ENCODE measurements around the gene SPRN. TPM values are rescaled to one million over a fixed set of nuclear protein-coding genes. Genes with fewer than 3 reads are reported as not detected.
"Not testable (repeated sequence)": the region's sequence is repeated elsewhere in the genome, so short reads cannot be mapped to it uniquely, and the experiment has no call there.

The SPRN gene, protein sequence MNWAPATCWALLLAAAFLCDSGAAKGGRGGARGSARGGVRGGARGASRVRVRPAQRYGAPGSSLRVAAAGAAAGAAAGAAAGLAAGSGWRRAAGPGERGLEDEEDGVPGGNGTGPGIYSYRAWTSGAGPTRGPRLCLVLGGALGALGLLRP
- polyA plus RNA-seq (2011; rRNA removed) = 0.06 and 0.08 TPM in 2 replicates
- 0.12 and 0.19 TPM in 2 replicates for polyA plus RNA-seq (2012; cell fraction: cytosol; rRNA removed)
- polyA plus RNA-seq (2012; cell fraction: nucleus; rRNA removed) = 0.18 and 0.19 TPM in 2 replicates
- polyA plus RNA-seq (2017; fragmentation: RNase III; extraction: RNeasy Plus Mini Kit Qiagen cat#74134 plus additional on column Dnase treatment) = 0.15 to 0.18 TPM (median 0.16 TPM) in 3 replicates
- polyA minus RNA-seq (2011; rRNA and poly(A)+ RNA removed) = 0.08 TPM in 1 of 2 replicates, not detected in the other

DNA sequence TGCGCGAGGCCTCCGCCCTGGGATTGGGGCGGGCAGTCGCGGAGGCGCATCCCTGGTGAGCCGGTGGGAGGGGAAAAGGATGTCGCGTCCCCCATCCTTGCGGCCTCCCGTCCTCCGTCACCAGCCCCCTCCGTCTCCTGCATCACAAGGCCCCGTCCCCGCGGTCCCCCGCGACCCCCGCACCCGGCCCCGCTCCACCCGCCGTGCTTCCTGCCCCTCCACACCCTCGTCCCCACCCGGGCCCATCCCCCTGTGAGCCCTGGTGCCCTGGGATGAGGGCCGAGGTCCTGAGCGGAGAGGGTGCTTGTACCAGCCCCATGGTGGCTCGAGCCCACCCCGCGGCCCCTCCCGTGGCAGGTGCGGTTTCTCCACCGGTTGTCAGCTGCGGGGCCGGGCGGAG is at the start of gene SPRN:
TSS of gene SPRN (minus strand) at position 25 of the 400 bp plus-strand sequence. CDS start 944 bp downstream, outside the sequence.
- Histone ChIP-seq H3K4me3 (peak within 1 kb of the TSS; percentile 36; the same call in 2 of the 3 replicates), H3K4me2 (peak within 1 kb of the TSS; percentile 88), H3K27ac (peak within 1 kb of the TSS in 1 of 2 experiments; percentile 71; a peak in 2 of 6 replicates)
- FAIRE-seq; POLR2A ChIA-PET; ATAC-seq; H3K9me3 ChIP-seq; H3K4me1 ChIP-seq; DNase-seq (ENCODE audit: low read depth in 1 of 2, low spot score in 1 of 2); CTCF ChIA-PET: not testable (repeated sequence)
- 50% methylated on average over 2 of the region's 37 CpGs for WGBS (ENCODE audit: missing lambda C conversion rate)

DNA sequence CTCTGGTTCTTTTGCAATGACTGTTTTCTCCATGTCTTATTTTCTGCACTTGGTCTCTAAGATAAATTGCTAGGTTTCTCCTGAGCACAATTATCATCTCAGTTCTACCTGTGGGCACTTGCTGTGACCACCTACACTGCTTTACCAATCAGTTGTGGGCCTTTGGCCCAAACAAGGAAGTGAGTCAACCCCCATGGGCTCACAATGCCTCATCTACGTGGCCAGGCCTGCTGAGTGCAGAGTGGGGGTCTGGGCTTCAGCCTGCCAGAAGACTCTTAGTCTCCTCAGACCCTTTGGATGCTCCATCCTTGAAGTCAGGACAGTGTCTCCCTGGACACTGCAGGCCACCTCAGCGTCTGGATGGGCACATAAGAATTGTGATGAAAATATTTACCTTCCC is 49.6 kb upstream of the SPRN start:
- Histone ChIP-seq H3K4me2 (no peak overlapping the region), H3K27ac (no peak overlapping the region), H3K9me3 (no peaks in the 10 kb centered on the region; the same call in 2 of the 3 replicates), H3K4me1 (no peaks in the 10 kb centered on the region), H3K4me3 (no peak overlapping the region)
- TF ChIP-seq, protein P1, sequence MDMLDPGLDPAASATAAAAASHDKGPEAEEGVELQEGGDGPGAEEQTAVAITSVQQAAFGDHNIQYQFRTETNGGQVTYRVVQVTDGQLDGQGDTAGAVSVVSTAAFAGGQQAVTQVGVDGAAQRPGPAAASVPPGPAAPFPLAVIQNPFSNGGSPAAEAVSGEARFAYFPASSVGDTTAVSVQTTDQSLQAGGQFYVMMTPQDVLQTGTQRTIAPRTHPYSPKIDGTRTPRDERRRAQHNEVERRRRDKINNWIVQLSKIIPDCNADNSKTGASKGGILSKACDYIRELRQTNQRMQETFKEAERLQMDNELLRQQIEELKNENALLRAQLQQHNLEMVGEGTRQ (IDR thresholded peaks at IDR 0.05) = no peak
- TF ChIP-seq CBX8 (IDR thresholded peaks at IDR 0.05) (no peak), TFCP2L1 (CRISPR knock-in tag; IDR thresholded peaks at IDR 0.05) (no peak), SMC3 (IDR thresholded peaks at IDR 0.05) (no peak), CHD2 (IDR thresholded peaks at IDR 0.05; ENCODE audit: low read length, partially characterized antibody) (no peak), MAZ (IDR thresholded peaks at IDR 0.05; ENCODE audit: borderline replicate concordance, low read depth, low read length) (no peak), HEYL (CRISPR knock-in tag; IDR thresholded peaks at IDR 0.05) (no peak), ZNF302 (CRISPR knock-in tag; IDR thresholded peaks at IDR 0.05) (no peak), KDM1A (IDR thresholded peaks at IDR 0.05; ENCODE audit: low read depth) (no peak), CEBPB (IDR thresholded peaks at IDR 0.05) (no peak), HOXB5 (CRISPR knock-in tag; IDR thresholded peaks at IDR 0.05) (no peak), NPAS2 (CRISPR knock-in tag; IDR thresholded peaks at IDR 0.05; ENCODE audit: borderline replicate concordance) (no peak), EP300 (IDR thresholded peaks at IDR 0.05) (no peak)
- TF ChIP-seq, protein P2, sequence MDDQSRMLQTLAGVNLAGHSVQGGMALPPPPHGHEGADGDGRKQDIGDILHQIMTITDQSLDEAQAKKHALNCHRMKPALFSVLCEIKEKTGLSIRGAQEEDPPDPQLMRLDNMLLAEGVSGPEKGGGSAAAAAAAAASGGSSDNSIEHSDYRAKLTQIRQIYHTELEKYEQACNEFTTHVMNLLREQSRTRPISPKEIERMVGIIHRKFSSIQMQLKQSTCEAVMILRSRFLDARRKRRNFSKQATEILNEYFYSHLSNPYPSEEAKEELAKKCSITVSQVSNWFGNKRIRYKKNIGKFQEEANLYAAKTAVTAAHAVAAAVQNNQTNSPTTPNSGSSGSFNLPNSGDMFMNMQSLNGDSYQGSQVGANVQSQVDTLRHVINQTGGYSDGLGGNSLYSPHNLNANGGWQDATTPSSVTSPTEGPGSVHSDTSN (IDR thresholded peaks at IDR 0.05) = no peak
- POLR2A ChIA-PET = no interaction called here
- ATAC-seq (no peak), DNase-seq (ENCODE audit: low read depth in 1 of 2, low spot score in 1 of 2) (no peak), FAIRE-seq (no peak)
- WGBS (ENCODE audit: missing lambda C conversion rate) = 21% methylated on average over 2 of the region's 2 CpGs
- CTCF ChIA-PET = no interaction called here

DNA sequence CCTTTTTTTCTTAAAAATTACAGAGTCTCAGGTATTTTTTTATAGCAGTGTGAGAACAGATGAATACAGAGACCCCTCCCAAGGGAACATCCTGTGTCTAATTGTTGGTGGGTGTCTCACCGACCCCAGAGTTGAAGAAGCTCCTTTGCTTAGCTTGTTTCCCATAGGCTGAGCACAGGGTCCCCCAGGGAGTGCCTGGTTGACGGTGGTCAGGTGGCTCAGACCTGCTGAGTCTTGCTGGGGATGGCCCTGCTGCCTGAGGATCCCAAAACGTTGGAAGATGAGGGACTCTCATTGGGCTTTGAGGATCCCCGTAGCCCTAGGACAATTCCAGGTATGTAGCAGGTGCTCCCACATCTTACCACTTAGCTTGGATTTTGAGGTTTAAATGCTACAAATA is 48.8 kb upstream of the SPRN start:
- 9% methylated on average over 4 of the region's 4 CpGs for WGBS (ENCODE audit: missing lambda C conversion rate)
- TF ChIP-seq HOXB13 (CRISPR knock-in tag; IDR thresholded peaks at IDR 0.05; ENCODE audit: low read depth) (no peak), FOXS1 (CRISPR knock-in tag; IDR thresholded peaks at IDR 0.05) (no peak), MAZ (IDR thresholded peaks at IDR 0.05; ENCODE audit: borderline replicate concordance, low read depth, low read length) (no peak), HDAC2 (IDR thresholded peaks at IDR 0.05) (no peak), CHD2 (IDR thresholded peaks at IDR 0.05; ENCODE audit: low read length, partially characterized antibody) (no peak), JUNB (IDR thresholded peaks at IDR 0.05) (no peak), SMC3 (IDR thresholded peaks at IDR 0.05) (no peak), KDM1A (IDR thresholded peaks at IDR 0.05; ENCODE audit: low read depth) (no peak), RNF2 (IDR thresholded peaks at IDR 0.05; ENCODE audit: borderline replicate concordance, low read depth) (no peak), EHF (CRISPR knock-in tag; IDR thresholded peaks at IDR 0.05) (no peak), CHD4 (IDR thresholded peaks at IDR 0.05; ENCODE audit: borderline replicate concordance) (no peak)
- TF ChIP-seq, protein P3, sequence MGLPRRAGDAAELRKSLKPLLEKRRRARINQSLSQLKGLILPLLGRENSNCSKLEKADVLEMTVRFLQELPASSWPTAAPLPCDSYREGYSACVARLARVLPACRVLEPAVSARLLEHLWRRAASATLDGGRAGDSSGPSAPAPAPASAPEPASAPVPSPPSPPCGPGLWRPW (IDR thresholded peaks at IDR 0.05) = no peak
- TF ChIP-seq, protein P4, sequence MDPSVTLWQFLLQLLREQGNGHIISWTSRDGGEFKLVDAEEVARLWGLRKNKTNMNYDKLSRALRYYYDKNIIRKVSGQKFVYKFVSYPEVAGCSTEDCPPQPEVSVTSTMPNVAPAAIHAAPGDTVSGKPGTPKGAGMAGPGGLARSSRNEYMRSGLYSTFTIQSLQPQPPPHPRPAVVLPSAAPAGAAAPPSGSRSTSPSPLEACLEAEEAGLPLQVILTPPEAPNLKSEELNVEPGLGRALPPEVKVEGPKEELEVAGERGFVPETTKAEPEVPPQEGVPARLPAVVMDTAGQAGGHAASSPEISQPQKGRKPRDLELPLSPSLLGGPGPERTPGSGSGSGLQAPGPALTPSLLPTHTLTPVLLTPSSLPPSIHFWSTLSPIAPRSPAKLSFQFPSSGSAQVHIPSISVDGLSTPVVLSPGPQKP (IDR thresholded peaks at IDR 0.05; ENCODE audit: low read depth, low read length) = no peak
- FAIRE-seq = no peak
- ChIA-PET POLR2A (no interaction called here), CTCF (no interaction called here)
- no peaks in the 10 kb centered on the region; the same call in 2 of the 3 replicates for H3K9me3 ChIP-seq
- no peaks in the 10 kb centered on the region for H3K4me1 ChIP-seq
- H3K27ac ChIP-seq = no peak overlapping the region
- no peak overlapping the region for H3K4me3 ChIP-seq
- no peak overlapping the region for H3K4me2 ChIP-seq
- DNase-seq (ENCODE audit: low read depth in 1 of 2, low spot score in 1 of 2) = no peak
- ATAC-seq = no peak
